Hepatocyte (in vitro differentiated cells): ENCODE measurements around the gene JMJD1C. TPM values are rescaled to one million over a fixed set of nuclear protein-coding genes. Genes with fewer than 3 reads are reported as not detected.

ENCODE experiments used
- DNase-seq: peaks from one replicate; pipeline ENCODE4 v3.0.0-alpha.2; 2016; ENCODE audit warnings: low spot score
- H2AFZ ChIP-seq: fragments of 200-600 bp; sonication (generic); 2 replicates; pipeline ENCODE4 v1.6.0; 2016; ENCODE audit warnings: antibody characterized with exemption, mild to moderate bottlenecking
- H3K27ac ChIP-seq: fragments of 200-600 bp; sonication (generic); 2 replicates; pipeline ENCODE4 v1.5.1; 2016; ENCODE audit warnings: mild to moderate bottlenecking
- H3K27me3 ChIP-seq: fragments of 200-600 bp; sonication (generic); 2 replicates; pipeline ENCODE4 v1.6.1; 2016
- H3K36me3 ChIP-seq: fragments of 200-600 bp; sonication (generic); replicated peaks from 2 replicates; pipeline ENCODE4 v1.5.1; 2016; ENCODE audit warnings: low read depth; ENCODE audit not compliant: insufficient read depth
- H3K4me1 ChIP-seq: fragments of 200-600 bp; sonication (generic); 2 replicates; pipeline ENCODE4 v1.5.1; 2016; ENCODE audit warnings: mild to moderate bottlenecking, moderate library complexity; ENCODE audit not compliant: insufficient read depth
- H3K4me2 ChIP-seq: fragments of 200-600 bp; sonication (generic); 2 replicates; pipeline ENCODE4 v1.6.0; 2016
- H3K4me3 ChIP-seq: fragments of 200-600 bp; sonication (generic); 2 replicates; pipeline ENCODE4 v1.5.1; 2016; ENCODE audit warnings: mild to moderate bottlenecking
- H3K79me2 ChIP-seq: fragments of 200-600 bp; sonication (generic); 2 replicates; pipeline ENCODE4 v1.6.0; 2017; ENCODE audit warnings: mild to moderate bottlenecking
- H3K9me2 ChIP-seq: fragments of 200-600 bp; sonication (generic); replicated peaks from 2 replicates; pipeline ENCODE4 v1.6.0; 2017; ENCODE audit warnings: mild to moderate bottlenecking; ENCODE audit not compliant: insufficient read depth
- H3K9me3 ChIP-seq: fragments of 200-600 bp; sonication (generic); 2 replicates; pipeline ENCODE4 v1.5.1; 2016; ENCODE audit warnings: low read depth, mild to moderate bottlenecking
- H4K20me1 ChIP-seq: fragments of 200-600 bp; sonication (generic); 2 replicates; pipeline ENCODE4 v1.6.0; 2016; ENCODE audit warnings: mild to moderate bottlenecking; ENCODE audit not compliant: insufficient read depth, poor library complexity, severe bottlenecking
- CTCF ChIP-seq: fragments of 200-600 bp; sonication (generic); IDR thresholded peaks from 2 replicates; pipeline ENCODE4 v1.5.1; 2016; ENCODE audit warnings: antibody characterized with exemption, mild to moderate bottlenecking; ENCODE audit not compliant: poor library complexity
- EZH2 ChIP-seq: fragments of 200-600 bp; sonication (generic); IDR thresholded peaks from 2 replicates; pipeline ENCODE4 v1.6.1; 2016; ENCODE audit warnings: antibody characterized with exemption, mild to moderate bottlenecking, borderline replicate concordance
- EZH2phosphoT487 ChIP-seq: fragments of 200-600 bp; sonication (generic); IDR thresholded peaks from one replicate; pipeline ENCODE4 v1.6.1; 2018; ENCODE audit warnings: antibody characterized with exemption, mild to moderate bottlenecking, low read depth, moderate library complexity; ENCODE audit not compliant: unreplicated experiment, severe bottlenecking
- WGBS: methylation state at CpG from one replicate; pipeline ENCODE4 v1.1.6; 2016; ENCODE audit warnings: low lambda C conversion rate; ENCODE audit errors: missing lambda C conversion rate; 5-methylcytosine and 5-hydroxymethylcytosine counted together
- polyA plus RNA-seq: library from polyadenylated mRNA; unstranded; fragments of >200 nt; fragmentation: Nextera tagmentation; extraction: Ambion mirVana; gene quantifications from 2 replicates; pipeline ENCODE4 v1.2.1, GENCODE V29; 2016
- total RNA-seq: library from RNA; depleted of rRNA; stranded (reverse); fragments of >200 nt; gene quantifications from 2 replicates; pipeline ENCODE4 v1.2.3, GENCODE V29; 2014

Gene JMJD1C
- total and polyA plus RNA-seq, 2 experiments from 2014 or later = 43.2 to 177 TPM

DNA sequence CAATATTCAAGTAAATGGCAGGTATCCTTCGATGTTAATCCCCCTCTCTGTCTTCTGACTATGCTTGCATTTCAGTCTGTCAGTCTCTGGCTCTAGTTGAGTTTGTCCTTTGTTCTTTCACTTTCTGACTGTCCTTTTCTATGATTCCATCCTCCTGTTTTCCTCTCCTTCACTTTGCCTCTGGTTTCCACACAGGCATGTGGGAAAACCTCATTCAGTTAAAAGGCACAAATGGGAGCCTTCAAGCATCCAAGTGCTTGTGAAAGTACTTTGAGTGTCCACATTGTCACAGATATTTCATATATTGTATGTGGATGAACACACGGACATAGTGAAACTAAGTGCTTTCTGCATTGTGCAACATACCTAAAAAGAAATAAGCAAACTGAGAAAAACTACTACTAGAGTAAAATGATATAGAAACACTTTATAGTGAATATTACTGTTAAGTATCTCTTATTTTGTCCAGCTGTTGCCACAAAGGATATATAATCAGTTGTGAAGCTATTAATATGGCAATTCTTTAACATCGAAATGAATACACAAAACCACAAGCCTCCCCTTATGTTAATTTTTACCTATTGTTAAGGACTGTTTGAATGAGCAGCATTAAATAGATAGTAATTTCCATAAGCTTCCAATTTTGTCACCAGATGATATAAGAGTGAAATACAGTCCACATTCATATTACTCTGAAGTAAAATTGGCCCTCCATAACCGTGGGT lies 260.9 kb downstream of the JMJD1C start:
- Histone ChIP-seq H3K4me3 (no peak overlapping the region), H3K27ac (no peak overlapping the region), H3K36me3 (no peaks in the 10 kb centered on the region), H3K4me1 (peaks cover 10% of the 10 kb centered on the region), H2AFZ (no peak overlapping the region), H3K9me2 (no peaks in the 10 kb centered on the region), H4K20me1 (peaks cover 11% of the 10 kb centered on the region), H3K27me3 (no peaks in the 10 kb centered on the region), H3K79me2 (peaks cover 23% of the 10 kb centered on the region), H3K9me3 (no peaks in the 10 kb centered on the region), H3K4me2 (no peak overlapping the region)
- TF ChIP-seq EZH2phosphoT487 (no peak), EZH2 (no peak), CTCF (no peak)
- no peak for DNase-seq
- 89% methylated on average over 4 of the region's 4 CpGs for WGBS

DNA sequence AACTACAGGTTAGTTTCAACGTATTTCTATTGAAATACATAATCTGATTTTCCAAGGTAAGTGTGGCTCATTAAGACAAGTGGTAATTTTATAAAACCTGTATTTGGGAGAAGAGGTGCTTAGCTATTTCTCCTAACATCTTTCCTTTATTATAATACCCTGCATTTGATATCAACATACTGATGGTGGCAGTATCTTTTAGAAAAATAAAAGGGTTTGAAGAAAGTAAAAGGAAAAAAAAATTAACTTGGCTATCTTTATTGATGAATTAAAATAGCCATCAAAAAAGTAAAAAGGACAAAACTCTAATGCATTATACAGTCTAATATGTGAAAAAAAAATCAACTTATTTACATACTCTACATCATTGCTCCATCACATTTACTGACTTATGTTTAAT lies 264.7 kb downstream of the JMJD1C start:
- TF ChIP-seq EZH2phosphoT487 (no peak), EZH2 (no peak), CTCF (no peak)
- Histone ChIP-seq H3K36me3 (no peaks in the 10 kb centered on the region), H3K27me3 (no peaks in the 10 kb centered on the region)

GRCh38 chr10:63200431-63200830 lies 265.3 kb downstream of the JMJD1C start:
- H3K4me3 ChIP-seq = no peak overlapping the region
- peaks cover 8% of the 10 kb centered on the region for H3K79me2 ChIP-seq
- H2AFZ ChIP-seq = no peak overlapping the region
- H3K4me1 ChIP-seq = peaks cover 5% of the 10 kb centered on the region
- no peaks in the 10 kb centered on the region for H3K9me3 ChIP-seq
- no peak for DNase-seq
- no peaks in the 10 kb centered on the region for H3K36me3 ChIP-seq
- H3K27ac ChIP-seq = no peak overlapping the region
- H3K9me2 ChIP-seq = no peaks in the 10 kb centered on the region
- H3K4me2 ChIP-seq = no peak overlapping the region
- 73% methylated on average over 6 of the region's 6 CpGs for WGBS
- TF ChIP-seq EZH2 = no peak
- H4K20me1 ChIP-seq = peaks cover 3% of the 10 kb centered on the region
- H3K27me3 ChIP-seq = no peaks in the 10 kb centered on the region

More for the DNA sequence above, 264.7 kb downstream of the JMJD1C start:
- no peak for DNase-seq
- Histone ChIP-seq H2AFZ (no peak overlapping the region), H3K9me3 (no peaks in the 10 kb centered on the region), H3K4me3 (no peak overlapping the region), H4K20me1 (peaks cover 3% of the 10 kb centered on the region), H3K4me2 (no peak overlapping the region), H3K27ac (no peak overlapping the region), H3K79me2 (peaks cover 12% of the 10 kb centered on the region), H3K4me1 (peaks cover 5% of the 10 kb centered on the region), H3K9me2 (no peaks in the 10 kb centered on the region)
- 0% methylated on average over 1 of the region's 1 CpG for WGBS

DNA sequence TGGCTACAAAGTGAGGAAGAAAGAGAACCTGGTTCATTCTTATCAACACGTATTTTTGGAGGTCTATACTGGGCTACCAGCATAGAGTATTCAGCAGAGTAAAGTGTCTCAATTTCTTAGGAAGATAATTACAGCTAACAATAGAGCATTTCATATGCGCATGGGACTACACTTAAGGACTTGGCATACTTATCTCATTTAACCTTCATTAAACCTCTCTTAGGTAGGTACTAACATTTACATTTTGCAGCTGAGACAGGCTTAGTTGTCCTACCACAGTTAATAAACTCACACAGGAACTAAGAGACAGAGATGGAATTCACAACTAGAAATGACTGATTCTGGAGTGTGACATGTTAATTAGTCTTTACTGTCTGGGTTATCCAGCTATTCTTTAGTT lies 266.1 kb downstream of the JMJD1C start:
- H3K27ac ChIP-seq = no peak overlapping the region
- peaks cover 8% of the 10 kb centered on the region for H3K79me2 ChIP-seq
- no peaks in the 10 kb centered on the region for H3K27me3 ChIP-seq
- no peak overlapping the region for H3K4me3 ChIP-seq
- no peak overlapping the region for H2AFZ ChIP-seq
- no peaks in the 10 kb centered on the region for H3K36me3 ChIP-seq
- no peaks in the 10 kb centered on the region for H3K9me2 ChIP-seq
- no peak for TF ChIP-seq EZH2
- no peak for TF ChIP-seq CTCF
- no peak for TF ChIP-seq EZH2phosphoT487
- WGBS = 95% methylated on average over 2 of the region's 2 CpGs
- H3K4me2 ChIP-seq = no peak overlapping the region
- H3K4me1 ChIP-seq = peaks cover 5% of the 10 kb centered on the region
- peaks cover 3% of the 10 kb centered on the region for H4K20me1 ChIP-seq
- no peaks in the 10 kb centered on the region for H3K9me3 ChIP-seq
- no peak for DNase-seq
